Activated gamma-delta T cell (primary cell): Measurements from ENCODE around the gene ZKSCAN8.
A peak's percentile ranks its signal among the peaks of the same experiment; 100 is the strongest.
"Not testable (repeated sequence)": the region's sequence is repeated elsewhere in the genome, so short reads cannot be mapped to it uniquely, and the experiment has no call there.

Experiments
- DNase-seq: peaks from one replicate; lab custom pipeline; 2025; lab: John Stamatoyannopoulos, UW
- total RNA-seq, 2 donors: gene quantifications; one replicate each; lab custom pipeline; 2026; lab: John Stamatoyannopoulos, UW

Gene ZKSCAN8
- 59.5 to 65.6 reads per million in 2 donors for total RNA-seq

DNA sequence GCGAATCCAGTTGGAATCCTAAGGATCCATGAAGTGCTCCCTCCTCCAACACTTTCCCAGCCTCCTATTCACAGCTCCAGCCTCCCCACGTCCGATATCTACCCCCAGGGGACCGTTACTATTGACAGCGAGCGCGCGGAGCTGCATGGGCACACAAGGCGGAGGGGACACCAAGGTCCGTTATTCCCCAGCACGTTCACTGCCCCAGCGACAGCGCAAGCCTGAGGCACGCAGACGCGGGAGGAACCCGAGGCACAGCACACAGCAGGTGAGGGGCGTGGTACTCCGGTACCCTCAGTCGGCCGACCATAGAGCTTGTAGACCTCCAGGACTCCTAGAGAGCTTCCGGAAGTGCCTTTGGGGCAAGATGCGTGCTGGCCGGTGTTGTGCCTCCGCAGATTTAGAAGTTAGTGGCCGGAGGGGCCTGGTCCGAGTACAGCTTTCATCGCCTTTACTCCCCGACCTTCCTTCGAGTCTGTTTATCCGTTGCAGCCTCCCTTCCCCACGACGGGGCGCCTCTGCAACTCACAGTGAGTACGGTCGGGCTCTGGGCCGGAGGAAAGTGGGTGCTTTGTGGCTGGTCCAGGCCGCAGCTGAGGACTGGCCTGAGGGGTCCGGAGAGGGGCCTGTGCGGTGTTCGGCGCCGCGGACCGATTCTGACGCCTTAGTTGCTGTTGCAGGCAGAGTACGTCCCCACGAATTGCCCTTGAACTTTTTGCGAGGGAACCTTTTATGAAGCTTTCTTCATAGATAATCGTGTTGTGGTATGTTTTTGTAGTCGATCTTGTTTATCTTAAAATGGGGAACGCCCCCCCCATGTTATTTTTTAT lies at the start of gene ZKSCAN8:
TSS of gene ZKSCAN8 (plus strand) at position 384 of the 830 bp plus-strand sequence. CDS start 6,525 bp downstream, outside the sequence.
- DNase-seq = peak; percentile 40

- not testable (repeated sequence) for DNase-seq
Observed at GRCh38 chr6:28102222-28102621, 39.5 kb upstream of the ZKSCAN8 start.

- not testable (repeated sequence) for DNase-seq
Observed at GRCh38 chr6:28102699-28103098, 39.0 kb upstream of the ZKSCAN8 start.

DNA sequence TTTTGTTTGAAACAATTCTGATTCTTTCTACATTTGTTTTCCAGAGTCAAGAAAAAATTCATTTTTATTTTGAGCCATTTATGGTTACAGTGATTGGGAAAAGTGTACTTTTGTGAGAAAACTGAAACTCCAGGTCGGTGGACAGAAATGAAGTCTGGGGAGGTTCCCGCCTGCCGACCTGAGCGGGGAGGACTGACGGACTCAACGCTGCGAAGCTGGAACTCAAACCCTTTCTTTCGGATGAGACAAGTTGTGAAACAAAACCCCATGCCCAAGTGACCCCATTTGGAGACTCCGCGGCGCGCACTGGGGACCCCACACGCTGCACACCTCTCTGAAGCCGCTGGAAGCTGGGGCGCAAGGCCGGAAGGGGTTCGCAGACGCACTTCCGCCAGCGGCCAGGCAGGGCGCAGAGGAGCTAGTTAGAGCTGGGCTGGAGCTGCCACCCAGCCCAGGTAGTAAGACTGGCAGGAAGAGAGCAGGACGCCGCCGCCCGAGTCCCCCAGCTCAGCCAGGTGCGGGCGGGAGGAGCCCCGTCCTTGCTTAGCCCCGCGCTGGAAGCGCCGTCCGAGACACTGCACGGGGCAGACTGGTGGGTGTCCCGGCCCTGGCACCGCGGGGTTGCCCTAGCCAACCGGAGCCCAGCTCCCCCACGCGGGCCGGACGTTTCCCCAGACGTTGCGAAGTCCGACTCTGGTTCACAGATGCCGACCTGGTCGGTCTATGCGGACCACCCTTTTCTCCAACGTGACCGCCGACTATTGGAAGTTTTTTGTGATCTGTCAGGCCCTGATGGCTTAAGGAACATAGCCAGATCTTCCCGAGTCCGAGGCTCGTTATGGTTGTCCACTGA lies 37.1 kb upstream of the ZKSCAN8 start:
- DNase-seq = peak; percentile 73

GRCh38 chr6:28105245-28105639 lies 36.4 kb upstream of the ZKSCAN8 start:
- no peak for DNase-seq

DNA sequence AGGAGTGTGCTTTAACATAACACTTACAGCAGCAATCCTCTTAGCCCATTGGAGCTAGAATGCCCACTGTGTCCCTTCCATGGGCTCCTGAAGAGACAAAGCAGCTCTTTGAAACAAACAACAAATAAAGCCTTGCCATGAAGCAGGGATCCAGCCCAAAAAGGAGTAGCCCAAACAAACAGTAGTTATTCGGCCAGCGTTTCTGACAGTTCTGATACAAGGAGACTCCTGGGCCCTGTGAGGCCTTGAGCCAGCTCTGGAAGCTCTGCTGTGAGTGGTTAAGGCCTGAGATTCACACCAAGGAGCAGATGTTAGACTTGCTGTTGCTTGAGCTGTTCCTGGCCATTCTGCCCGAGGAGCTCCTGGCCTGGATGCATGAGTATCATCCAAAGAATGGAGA lies 34.2 kb upstream of the ZKSCAN8 start:
- no peak for DNase-seq

GRCh38 chr6:28111964-28112363 lies 29.7 kb upstream of the ZKSCAN8 start:
- DNase-seq = no peak

GRCh38 chr6:28115799-28116198 lies 25.9 kb upstream of the ZKSCAN8 start:
- DNase-seq = no peak

DNA sequence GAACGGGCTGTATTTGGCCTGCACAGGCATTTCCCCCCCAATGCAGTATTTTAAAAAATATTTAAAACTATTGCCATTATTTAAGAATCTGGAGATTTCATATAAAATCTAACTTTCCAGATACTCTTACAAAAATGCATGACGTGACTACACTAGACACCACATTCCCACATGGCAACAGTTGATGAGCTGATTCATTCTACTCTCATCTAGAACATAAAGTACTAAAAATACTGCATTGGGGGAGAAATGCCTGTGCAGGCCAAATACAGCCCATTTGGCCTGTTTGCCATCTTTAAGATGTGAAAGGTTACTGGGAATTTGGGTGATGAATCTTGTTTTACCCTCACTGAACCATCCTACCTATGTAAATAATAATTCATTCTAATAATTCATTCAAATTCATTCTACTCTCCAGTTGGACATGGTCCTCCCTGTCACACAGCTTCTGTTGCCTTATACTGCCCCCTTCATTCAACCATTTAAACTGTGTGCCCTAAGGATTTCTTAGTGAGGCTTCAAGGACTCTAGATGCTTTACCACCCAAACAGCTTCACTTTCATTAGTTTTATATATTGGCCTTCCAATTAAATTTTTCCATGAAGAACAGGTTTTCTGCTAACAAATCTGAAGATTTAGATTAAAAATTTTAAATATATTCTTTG lies 24.2 kb upstream of the ZKSCAN8 start:
- no peak for DNase-seq

GRCh38 chr6:28118217-28118616 lies 23.5 kb upstream of the ZKSCAN8 start:
- no peak for DNase-seq

GRCh38 chr6:28121876-28122275 lies 19.8 kb upstream of the ZKSCAN8 start:
- DNase-seq = no peak

- DNase-seq = not testable (repeated sequence)
Observed at GRCh38 chr6:28122283-28122682, 19.4 kb upstream of the ZKSCAN8 start.

DNA sequence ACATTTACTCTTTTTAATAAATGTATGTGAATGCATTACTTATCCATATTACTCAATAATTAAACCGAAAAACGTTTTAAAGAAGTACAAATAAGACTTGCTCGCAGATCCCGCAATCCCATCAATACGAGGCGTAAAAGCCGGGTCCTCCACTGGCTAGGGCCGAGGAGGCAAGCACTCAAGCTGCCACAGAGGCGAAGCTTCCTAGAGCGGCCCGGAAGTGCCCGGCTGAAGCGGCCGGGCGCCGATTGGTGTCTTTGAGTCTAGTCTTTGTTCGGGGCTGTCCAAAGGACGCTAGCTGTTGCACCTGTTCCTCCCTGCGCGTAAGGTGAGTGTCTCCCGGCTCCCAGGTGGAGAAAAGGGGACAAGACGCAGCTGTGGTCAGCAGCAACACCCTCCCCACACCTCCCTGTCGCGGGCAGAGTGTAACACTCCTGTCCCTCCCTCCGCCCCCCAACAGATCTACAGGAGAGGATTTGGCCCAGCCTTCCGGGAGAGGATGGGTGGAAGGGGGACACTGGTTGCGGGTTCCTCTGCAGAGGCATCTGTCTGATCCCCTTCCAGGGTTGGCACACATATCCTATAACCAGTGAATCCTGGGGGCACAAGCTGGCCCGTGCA lies 17.2 kb upstream of the ZKSCAN8 start, which contains the start of gene ZSCAN16:
TSS of gene ZSCAN16 (plus strand) at position 260 of the 621 bp plus-strand sequence. CDS start 835 bp downstream, outside the sequence.
- DNase-seq = peak; percentile 53

DNA sequence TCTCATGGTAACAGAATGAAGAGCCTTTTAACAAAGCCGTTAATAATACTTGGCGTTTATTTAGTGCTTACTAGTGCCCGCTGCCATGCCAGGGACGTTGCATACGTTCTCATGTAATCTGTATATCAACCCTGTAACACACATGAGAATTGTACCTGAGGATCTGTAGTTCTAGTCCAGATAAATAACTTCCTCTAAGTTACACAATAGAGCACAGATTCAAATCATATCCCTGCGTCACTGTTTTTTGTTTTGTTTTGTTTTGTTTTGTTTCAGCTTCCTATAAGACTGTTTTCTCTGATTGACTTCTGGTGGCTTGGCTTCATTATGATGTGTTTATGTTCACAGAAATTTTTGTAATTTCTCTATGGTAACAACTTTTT lies 16.7 kb upstream of the ZKSCAN8 start:
- DNase-seq = no peak

DNA sequence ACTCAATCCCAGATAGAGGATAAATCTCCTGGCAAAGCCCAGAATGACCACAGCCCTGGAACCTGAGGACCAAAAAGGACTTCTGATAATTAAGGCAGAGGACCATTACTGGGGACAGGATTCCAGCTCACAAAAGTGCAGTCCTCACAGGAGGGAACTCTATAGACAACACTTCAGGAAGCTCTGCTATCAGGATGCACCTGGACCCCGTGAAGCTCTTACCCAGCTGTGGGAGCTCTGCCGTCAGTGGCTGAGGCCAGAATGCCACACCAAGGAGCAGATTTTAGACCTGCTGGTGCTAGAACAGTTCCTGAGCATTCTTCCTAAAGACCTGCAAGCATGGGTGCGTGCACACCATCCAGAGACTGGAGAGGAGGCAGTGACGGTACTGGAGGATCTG lies 16.3 kb upstream of the ZKSCAN8 start:
- DNase-seq = no peak

DNA sequence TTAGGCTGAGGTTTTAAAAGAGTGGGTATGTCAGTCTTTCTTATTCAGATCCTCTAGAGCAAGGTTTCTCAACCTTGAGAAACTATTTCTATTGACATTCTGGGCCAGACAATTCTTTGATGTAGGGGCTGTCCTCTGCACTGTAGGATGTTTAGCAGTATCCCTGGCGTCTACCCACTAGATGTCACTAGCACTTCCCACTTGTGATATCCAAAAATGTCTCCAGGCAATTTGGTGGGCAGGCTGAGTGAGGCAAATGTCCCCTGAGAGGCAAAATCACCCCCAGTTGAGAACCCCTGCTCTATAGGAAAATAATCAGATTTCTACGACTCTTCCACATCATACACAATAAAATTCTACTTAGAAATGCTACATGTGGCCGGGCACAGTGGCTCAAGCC lies 7.7 kb upstream of the ZKSCAN8 start:
- DNase-seq = no peak

GRCh38 chr6:28134716-28135115 lies 7.0 kb upstream of the ZKSCAN8 start:
- no peak for DNase-seq

DNA sequence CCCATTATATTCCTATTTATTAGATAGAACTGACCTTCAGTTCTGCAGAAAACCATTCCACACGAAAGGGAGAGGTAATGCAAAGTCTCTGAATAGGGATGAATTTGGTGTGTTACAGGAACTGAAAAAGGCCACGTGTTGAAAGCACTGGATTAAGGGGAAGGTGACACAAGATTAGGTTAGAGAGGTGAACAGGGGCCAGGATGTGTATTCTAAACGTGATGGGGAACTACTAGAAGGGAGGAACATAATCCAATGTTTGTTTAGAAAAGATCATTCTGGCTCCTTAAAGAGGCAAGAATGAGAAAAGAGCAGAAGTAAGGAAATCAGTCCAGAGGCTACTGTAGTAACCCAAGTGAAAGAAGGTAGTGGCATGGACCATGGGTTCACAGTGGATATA lies 6.3 kb upstream of the ZKSCAN8 start:
- no peak for DNase-seq

DNA sequence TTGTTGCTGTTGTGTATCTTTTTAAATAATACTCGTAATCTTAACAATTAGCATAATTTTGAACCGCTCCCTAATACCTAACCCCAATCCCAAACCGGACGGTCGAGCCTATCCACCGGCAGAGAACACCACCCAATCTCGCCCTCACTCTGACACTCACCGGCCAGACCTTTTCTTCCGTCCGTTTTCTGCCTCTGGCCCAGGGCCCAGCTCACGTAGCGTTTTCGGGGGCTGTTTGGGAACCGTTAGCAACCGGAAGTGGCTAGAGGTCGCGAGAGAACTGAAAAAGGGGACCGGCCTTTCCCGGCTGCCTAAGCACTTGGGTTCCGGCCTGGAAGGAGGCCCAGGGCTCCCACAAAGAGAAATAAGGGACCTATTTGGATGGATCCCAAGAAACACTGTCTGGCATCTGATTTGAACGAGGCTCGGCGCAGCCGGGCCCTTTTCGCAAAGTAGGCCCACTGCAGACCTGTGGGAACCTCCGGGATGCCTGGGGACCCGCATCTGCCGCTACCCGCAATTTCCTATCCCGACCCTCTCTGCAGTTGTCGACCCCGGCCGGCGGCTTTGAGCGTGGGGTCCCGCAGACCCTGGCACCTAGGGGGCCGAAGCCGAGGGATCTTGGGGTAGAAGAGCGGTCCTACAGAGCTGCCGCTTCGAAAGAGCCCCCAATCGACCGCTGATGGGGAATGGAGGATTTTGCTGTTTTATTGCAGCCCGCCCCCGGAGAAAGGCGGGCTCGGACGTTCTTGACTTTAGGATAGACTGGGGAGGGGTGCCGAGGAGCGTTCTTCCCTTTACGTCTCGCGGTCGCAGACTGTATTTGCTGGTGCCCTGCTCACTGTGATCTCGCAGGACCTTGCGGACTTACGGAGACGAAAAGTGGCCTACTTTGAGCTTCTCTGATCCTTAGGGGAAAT lies 4.8 kb upstream of the ZKSCAN8 start:
- DNase-seq = peak; percentile 13

DNA sequence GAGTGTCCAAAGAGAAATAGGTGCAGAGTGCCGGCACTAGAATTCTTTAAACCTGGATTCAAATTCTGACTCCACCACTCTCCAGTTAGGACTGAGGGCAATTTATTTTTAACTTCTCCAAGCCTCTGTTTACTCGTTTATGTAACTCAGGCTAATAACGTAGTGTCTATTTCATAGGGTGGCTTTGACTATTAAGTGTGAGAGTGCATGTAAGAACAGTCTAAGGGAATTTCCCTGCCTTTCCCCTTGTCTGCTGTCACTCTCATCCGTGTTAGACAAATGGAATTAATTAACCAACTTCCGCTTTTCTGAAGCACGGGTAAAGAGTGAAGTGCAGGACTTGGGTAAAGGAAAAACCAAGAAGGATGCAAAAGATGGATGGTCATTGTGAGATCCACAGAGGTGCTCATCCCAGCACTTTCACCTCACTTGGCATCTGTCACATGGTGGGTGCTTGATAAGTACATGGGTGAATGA lies 4.1 kb upstream of the ZKSCAN8 start:
- DNase-seq = no peak
